ENCODE data around the gene MYH9.

- TF ChIP-seq CTCF (IDR thresholded peaks at IDR 0.05; ENCODE audit: insufficient read depth, low read length, poor library complexity, severe bottlenecking) (no peak), EZH2phosphoT487 (conservative IDR thresholded peaks at IDR 0.05; ENCODE audit: low read length) (no peak)
Measured at GRCh38 chr22:36321797-36322601, 65.8 kb downstream of the MYH9 start.

Data from SU-DHL-6 (cell line).